WI38 (cell line): ENCODE results near the gene DARS1.
A peak's percentile ranks its signal among the peaks of the same experiment; 100 is the strongest.

Experiments used
- H3K4me3 ChIP-seq: 2 replicates; pipeline ENCODE4 v1.5.1; 2011; ENCODE audit warnings: low read depth, mild to moderate bottlenecking, control low read depth, low read length
- CTCF ChIP-seq: IDR thresholded peaks from 2 replicates; pipeline ENCODE4 v1.5.1; 2012; ENCODE audit warnings: low read depth, mild to moderate bottlenecking, control low read depth, low read length

The DARS1 gene

GRCh38 chr2:135926605-135927004, 58.8 kb downstream of the DARS1 start:
- TF ChIP-seq CTCF = no peak
- no peak overlapping the region for H3K4me3 ChIP-seq

GRCh38 chr2:135925571-135925970, 59.9 kb downstream of the DARS1 start:
- TF ChIP-seq CTCF = no peak
- no peak overlapping the region for H3K4me3 ChIP-seq

GRCh38 chr2:135916207-135916606, 69.2 kb downstream of the DARS1 start:
- no peak overlapping the region for H3K4me3 ChIP-seq
- no peak for TF ChIP-seq CTCF

DNA sequence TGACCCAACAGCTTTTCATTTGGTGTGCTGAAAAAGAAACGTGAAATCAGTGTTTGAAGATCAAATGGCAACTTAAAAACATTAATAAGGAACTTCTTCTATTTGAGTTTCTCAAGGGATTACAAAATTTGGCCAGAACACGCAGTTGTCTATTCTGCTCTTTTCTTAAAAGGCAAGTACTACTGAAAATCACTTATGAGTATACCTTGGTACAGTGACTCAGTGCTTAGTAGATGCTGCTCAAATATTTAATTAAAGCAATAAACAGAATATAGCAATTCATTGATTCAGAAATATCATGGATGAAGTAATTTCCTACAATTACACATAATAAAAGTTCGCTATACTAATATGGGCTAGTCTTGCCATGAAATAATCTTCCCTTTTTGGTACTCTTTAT, 70.9 kb downstream of the DARS1 start:
- no peak overlapping the region for H3K4me3 ChIP-seq
- TF ChIP-seq CTCF = no peak

DNA sequence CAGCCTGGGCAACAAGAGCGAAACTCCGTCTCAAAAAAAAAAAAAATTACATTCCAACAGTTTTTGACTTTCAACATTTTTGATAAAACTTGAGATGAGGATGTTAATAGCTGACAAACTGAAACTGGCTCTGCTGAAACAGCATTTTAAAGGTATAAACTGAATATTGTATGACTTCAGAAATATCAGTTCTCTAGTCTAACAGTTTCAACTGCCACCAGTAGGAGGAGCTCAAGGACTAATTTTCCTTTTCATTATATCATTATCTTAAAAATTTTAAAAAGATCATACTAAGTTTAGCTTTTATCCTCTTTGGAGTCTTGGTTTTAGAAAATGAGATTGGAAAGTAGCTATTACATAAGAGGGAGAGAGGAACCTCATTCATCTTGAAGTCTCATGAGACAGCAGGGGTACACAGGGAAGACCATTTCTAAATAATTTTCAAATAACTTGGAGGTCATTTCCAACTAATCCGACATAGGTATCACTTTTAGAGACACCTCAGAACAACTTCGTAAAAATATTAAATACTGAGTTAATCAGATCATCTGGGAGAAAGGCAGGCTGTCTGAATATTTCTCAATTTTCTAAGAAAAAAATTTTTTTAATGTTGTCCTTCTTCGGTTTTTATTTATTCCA, 71.6 kb downstream of the DARS1 start:
- TF ChIP-seq CTCF = peak; percentile 30; the same call in 1 of the 2 replicates
- no peak overlapping the region for H3K4me3 ChIP-seq

DNA sequence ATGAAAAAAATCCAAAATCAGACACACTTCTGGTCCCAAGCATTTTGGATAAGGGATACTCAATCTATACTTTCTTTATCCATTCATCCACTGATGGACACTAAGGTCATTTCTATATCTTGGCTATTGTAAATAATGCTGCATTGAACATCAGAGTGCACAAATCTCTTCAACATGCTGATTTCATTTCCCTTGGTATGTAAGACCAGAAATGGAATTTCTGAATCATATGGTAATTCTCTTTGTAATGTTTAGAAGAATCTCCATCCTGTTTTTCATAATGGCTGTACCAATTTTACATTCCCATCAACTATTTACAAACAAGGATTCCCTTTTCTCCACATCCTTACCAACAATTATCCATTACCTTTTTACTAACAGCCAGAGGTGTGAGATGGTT, 75.5 kb downstream of the DARS1 start:
- no peak overlapping the region for H3K4me3 ChIP-seq
- no peak for TF ChIP-seq CTCF

GRCh38 chr2:135905679-135906078, 79.7 kb downstream of the DARS1 start:
- no peak overlapping the region for H3K4me3 ChIP-seq
- no peak for TF ChIP-seq CTCF
